CD4-positive, alpha-beta T cell treated with Interleukin-17A for 4 hours (primary cell): Measurements from ENCODE around the gene METTL3.

Experiments used
- DNase-seq: peaks from one replicate; pipeline ENCODE4 v3.0.0-alpha.2; 2020; ENCODE audit warnings: mixed read lengths

The METTL3 gene

DNA sequence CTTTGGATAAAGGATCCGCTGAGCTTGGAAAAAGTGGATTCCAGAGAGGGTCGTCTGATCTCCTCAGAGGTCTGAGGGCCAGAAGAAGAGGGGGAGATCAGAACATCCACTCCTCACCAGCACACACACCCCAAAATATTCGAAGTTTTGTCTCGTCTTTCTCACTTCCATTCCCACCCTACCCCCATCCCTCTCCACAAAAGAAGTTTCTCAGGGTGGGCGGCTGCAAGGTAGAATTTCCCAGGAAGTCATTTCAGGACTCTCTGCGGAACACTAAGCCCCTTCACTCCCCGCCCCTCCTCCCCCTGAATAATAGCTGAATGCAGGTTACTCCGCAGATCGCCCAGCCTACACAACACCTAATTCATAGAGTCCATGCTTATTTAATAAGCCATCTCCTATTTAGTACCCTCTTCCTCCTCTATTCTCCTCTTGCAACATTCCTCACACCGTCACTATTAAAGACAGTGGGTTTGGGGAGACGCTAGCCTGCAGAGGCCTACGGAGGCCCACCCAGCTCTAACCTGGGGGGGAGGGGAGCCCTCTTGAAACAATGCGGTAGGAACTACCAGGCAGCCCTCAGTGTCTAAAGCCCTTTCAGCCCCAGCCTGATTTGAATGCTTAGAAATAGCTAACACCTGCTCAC lies 15.7 kb upstream of the METTL3 start:
- no peak for DNase-seq

DNA sequence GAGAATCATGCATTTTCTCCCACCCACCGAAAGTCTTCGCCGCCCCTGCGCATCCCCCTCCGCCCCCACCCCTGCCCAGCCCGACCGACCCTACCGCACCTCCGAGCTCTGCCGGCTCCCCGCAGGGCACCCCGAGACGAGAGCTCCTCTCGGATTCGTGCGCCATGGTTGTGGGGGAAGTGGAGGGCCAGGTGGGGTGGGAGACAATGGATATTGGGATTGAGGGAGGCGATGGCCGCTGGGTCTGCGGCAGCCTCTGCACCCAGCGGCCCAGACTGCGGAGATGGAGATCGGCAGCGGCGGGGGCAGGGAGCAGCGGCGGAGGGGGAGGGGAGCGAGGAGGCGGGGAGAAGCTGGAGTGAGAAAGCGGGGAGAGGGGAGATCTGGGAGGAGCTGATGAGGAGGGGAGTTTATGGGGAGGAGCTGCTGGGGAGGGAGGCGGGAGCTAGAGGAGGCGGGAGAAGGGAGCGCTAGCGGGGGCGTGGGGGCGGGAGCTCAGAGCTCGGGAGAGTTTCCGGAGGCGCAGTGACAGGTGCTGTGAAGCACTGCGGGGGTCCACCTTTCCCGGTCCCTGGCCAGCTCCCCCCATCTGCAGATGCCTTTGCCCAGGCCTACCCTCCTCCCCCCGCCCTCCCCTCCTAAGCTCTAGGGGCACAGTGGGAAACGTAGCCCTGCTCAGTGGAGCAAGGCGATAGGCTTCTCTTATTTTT lies 15.0 kb upstream of the METTL3 start, which contains the start of gene SALL2:
TSS of gene SALL2 (minus strand) at position 385 of the 710 bp plus-strand sequence. CDS start at position 166, 219 bp downstream.
- peak; percentile 87 for DNase-seq

DNA sequence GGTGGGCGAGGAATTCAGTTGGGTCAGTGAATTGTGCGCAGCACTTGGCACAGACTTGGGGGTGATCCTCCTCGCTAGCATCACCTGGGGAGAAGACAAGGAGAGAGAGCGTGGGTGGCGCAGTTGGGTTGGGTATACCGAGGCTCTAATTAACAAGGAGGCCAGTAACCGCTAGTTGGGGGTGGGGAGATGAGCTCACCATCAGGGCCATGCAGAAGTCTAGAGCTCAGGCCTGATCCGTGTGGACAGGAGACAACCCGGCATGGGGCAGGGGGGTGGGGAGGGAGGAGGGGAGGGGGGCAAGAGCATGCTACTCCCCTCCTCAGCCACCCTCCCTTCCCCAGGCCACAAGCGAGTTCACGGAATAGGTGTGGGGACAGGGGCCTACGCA lies 14.4 kb upstream of the METTL3 start:
- peak; percentile 16 for DNase-seq

DNA sequence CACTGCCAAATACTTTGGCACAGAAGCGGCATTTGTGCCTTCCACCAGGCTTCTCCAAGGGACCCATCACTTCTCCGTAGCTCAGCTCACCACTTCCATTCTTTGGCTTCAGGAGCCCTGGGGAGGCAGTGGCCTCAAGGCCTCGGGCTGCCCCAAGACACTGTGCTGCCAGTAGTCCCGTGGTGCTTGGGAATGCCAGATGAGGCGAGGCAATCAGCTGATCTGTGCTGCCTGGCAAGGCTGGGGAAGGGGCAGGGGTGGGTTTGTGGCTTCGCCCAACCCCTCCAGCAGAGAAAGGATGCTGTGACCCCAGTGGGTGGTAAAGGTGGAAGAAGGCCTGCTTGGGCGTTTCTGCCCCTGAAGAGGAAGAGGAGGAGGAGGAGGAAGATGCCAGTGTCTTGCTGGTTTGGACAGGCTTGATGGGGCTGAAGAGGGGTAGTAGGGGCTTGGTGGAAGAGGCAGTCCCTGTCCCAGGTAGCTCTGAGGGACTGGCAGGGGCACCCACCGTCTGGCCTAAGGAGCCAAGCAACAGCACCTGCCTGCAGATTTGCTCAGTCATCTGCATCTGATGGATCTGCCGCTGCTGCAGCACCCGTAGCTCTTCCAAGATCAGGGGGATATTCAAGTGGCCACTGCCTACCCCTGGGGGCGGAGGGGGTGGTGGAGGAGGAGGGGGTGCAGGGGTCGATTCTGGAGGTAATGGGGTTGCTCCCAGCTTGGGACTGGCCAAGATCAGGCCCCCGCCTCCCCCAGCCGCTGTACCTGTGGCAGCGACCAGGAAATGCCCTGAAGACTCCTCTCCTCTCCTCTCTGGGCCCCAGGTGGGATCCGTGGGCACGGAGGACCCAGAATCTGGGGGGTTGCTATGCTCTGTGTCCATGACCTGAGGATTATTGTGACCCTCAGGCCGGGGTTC lies 13.7 kb upstream of the METTL3 start:
- no peak for DNase-seq

DNA sequence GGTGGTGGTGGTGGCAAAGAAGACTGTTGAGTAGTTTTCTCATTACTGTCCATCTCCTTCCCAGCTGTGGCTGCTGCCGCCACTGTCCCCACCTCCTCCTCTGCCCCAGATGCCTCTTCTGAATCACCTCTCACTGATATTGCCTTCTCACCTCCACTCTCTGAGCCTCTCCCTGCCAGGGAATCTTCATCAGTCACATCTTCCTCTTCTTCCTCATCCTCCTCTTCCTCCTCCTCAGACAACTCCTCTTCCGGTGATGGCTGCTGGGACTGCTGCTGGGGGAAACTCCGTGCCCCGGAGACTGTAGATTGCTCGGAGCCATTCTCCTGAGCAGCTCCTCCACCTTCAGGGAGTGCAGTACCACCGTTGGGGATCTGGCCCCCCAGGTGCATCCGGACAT lies 12.1 kb upstream of the METTL3 start:
- no peak for DNase-seq

DNA sequence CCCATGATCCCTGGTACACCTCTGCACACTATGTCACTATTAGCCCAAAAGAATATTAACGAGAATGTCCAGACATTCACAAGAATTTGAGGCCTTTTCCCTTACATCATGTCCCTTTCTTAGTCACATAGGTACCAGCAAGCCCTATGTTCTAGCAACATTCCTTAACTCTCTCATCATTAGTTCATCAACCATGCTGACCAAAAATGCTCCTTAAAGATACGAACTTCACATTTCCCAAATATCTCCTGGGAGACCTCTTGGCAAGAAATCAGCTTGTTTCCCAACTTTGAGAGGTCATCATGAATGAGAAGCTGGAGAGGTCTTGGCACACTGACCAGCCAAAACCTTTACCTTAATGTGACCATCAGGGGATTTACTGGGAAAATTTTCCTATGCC lies 10.4 kb upstream of the METTL3 start:
- DNase-seq = no peak

DNA sequence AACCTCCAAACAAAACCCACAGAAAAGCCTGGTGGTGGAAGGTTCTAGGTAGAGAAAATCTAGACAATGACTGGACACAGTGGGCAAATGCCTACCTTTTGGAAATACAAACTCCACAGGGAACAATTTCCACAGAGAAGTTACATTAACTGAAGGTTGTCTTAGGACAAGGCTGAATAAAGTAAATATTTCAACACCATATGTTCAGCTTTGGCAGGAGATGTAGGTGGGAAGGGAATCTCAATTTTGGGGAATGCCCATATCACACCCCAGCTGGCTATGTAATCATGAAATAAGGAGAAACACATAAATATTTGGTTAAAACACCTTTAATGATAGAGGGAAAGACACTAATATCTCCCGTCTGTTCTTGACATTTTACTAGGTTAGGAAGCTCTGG lies 9.6 kb upstream of the METTL3 start:
- DNase-seq = no peak

DNA sequence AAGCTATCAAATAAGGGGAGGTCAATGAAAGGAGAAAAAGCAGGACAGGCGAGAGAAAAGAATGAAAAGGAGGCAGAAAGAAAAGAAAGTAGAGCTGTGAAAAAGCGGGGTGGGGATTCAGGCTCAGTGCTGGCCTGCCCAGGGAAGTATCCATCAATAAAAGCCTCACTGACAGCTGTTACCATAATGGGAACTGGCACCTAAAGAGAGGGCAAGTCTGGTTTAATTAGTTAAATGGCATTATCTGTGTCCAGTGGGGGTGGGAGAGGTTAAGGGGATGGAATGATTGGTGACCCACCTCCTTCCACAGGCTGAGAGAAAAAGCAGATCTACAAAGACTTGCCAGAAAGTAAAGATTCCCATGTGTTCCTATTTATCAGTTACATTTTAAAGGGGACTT lies 7.6 kb upstream of the METTL3 start:
- no peak for DNase-seq

DNA sequence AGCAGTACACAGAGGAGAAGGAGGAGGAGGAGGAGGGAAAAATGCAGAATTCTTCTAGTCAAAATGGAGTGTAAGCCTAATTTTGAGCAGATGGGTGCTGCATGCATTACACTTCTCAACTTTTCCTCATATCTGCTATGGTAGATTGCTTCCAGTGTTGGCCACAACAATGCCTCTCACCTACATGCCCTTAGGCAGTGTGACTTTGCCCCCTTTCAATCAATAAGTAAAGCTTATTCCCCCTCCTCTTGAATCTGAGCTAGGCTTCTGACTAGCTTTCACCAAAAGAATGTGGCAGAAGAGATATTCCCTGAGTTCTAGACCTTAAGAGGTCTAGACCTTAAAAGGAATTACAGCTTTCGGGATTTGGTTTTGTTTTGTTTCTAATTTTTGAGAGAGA lies 3.2 kb upstream of the METTL3 start:
- no peak for DNase-seq

DNA sequence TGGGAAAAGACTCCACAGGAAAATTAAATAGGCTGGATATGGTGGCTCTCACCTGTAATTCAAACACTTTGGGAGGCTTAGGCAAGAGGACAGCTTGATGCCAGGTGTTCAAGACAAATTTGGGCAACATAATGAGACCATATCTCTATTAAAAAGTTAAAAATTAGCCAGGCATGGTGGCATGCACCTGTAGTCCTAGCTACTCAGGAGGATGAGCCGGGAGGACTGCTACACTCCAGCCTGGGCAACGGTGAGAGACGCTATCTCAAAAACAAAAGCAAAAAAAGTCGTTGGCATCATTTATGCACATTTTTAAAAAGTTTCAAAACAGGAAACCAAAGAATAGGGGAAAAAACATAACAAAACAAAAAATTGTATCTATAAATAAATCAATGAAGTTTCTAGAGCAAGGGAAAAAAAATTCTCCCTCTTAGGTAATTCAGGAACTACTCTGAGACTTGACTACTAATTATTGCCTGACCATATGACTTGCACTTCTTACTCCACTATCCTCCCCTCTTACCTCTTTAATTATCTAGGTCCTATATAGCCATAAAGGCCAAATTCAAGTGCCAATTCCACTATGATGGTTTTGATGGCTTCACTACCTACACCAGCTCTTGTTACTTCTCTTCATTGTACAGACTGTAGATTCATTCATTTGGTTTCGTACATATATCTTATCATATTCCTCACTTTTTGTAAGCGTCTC lies 1.6 kb downstream of the METTL3 start:
- DNase-seq = no peak

DNA sequence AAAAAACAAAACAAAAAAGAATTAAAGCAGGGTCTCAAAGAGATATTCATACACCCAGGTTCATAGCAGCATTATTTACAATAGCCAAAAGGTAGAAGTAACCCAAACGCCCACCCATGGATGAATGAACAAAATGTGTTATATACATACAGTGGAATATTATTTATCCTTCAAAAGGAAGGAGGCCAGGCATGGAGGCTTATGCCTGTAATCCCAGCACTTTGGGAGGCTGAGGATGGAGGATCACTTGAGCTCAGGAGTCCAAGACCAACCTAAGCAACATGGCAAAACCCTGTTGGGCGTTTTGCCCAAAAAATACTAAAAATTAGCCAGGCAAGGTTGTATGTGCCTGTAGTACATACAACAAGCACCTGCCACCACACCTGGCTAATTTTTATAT lies 4.6 kb downstream of the METTL3 start:
- no peak for DNase-seq

DNA sequence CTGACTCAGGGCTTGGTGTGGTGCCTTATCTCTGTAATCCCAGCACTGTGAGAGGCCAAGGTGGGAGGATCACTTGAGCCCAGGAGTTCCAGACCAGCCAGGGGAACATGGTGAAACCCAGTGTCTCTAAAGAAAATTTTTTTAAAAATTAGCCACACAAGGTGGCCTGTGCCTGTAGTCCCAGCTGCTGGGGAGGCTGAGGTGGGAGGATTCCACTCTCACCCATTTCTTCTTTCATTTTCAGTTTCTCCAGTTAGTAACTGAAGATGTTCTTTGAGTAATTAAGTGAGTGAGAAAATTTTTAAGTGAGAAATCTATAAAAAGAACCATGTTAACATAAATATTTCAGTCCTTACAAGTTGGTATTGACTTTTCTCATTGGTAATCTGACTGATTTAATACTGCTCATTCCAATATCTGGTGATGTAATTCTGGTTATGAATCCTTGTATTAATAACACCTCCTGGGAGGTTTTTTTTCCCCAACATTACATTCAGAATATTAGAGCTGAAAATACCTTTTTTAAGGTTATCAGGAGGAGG lies 6.1 kb downstream of the METTL3 start:
- DNase-seq = no peak

DNA sequence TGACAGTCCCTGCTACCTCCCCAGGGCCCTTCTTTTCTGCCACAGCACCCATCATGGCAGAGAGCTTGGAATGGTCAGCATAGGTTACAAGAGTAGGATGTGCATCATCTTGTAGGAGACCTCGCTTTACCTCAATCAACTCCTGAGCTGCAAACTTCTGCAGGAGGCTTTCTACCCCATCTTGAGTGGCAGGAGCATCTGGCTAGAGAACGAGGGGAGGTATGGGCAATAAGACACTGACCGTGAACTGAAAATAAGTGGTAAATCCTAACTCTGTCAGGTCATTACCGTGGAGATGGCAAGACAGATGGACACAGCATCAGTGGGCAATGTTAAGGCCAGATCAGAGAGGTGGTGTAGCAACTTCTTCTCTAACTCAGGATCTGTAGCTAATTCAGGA lies 7.8 kb downstream of the METTL3 start:
- no peak for DNase-seq

DNA sequence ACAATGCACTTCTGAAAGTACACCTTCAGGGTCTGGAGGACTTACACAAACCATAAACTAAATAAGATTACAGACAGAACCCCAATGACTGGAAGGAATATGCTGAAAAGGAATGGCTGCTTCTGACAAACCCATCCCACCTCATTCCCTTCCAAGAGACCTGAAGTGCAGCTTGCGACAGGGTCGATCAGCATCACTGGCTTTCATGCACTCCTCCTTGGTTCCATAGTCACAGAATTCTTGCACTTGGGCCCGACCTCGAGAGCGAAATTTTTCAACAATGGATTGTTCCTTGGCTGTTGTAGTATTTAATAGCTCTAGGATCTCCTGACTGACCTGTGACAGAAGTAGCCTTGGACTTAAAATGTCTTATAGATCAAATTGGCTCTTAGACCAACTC lies 9.6 kb downstream of the METTL3 start:
- DNase-seq = no peak

DNA sequence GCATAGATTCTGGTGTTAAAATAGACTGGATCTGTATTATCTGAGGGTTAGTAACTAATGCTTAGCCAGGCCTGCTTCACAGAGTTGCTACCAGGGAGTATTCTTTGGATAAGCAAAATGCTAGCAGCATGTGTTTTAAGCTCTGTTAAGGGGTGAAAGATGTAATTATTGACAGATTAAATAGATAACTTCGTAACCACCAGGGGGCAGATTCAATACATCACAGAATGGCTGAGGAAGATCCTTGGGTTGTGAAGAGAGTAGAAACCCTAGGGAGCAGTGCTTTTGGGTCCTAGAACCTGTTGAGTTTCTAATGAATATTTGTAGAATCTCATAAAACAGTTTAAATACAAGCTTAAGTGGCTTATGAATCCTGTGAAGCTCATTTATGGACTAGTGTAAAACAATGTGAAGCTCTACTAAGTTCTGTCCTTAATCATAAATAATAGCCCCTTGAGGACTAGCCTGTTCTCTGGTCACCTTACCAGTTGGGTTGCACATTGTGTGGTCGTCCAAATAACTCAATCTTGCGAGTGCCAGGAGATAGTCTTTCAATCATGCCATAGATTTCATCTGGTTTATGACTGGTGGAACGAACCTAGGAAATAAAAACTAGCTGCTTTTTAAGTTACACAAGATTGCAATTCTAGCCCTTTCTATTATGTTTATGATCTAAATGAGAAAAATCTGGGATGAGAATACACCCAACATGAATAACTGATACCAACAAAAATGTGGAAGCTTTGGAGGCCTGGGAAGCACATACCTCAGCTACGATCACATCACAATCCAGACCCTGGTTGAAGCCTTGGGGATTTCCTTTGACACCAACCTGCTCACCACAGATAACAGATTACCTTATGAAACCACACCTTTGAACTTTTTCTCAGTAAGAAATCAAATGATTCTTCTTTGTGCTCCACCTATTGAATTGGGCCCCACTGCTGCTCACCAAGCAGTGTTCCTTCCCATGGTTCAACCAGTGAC lies 12.3 kb downstream of the METTL3 start:
- DNase-seq = peak; percentile 52

DNA sequence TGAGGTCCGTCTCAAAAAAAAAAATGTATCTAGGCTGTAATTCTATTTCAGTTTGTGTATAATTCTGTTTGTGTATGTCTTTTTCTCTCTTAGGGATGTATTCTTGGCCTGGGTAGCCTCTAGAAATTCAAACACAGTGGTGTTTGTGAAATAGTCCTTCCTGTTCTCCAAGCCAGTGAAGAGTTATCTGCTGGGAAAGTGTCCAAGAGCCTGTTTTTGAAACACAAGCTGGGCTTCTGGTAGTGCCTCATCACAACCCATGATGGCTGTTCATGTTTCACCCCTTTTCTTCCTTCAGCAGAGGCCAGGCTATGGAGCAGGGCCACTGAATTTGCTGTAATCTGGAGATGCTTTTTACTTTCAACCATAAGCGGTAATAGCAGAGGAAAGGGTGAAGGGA lies 14.7 kb downstream of the METTL3 start:
- DNase-seq = no peak

DNA sequence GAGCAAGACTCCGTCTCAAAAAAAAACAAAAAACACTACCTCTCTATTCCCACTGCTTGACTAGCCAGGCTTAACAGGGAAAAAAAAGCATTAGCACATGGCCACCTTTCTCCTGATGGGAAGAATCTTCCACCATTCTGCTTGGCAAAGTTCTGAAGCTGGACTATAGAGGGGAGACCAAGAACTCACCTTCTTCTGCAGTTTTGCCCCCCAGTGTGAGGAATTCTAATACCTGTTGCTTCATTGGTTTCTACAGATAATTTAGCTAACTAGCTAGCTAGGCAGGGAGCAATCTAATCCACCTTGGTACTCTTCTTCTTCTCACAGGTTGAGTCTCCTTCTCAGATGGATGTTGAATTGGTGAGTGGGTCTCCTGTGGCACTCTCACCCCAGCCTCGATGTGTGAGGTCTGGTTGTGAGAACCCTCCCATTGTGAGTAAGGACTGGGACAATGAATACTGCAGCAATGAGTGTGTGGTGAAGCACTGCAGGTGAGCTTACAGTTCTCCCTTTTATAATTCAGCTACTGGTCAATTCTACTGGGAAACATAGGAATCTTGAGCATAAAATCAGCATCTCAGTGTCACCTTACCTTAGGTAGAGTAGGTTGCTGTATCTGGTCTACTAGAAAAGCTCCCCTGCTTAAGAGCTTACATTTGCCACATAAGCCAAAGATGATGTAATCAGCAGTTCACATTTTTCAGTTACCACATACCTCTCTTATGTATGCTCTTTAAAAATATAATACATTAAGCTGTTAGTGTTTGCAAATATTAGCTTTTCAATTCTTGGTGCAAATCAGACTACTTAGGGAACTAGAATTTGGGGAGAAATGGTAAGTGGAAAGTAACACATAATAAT lies 16.0 kb downstream of the METTL3 start:
- no peak for DNase-seq

DNA sequence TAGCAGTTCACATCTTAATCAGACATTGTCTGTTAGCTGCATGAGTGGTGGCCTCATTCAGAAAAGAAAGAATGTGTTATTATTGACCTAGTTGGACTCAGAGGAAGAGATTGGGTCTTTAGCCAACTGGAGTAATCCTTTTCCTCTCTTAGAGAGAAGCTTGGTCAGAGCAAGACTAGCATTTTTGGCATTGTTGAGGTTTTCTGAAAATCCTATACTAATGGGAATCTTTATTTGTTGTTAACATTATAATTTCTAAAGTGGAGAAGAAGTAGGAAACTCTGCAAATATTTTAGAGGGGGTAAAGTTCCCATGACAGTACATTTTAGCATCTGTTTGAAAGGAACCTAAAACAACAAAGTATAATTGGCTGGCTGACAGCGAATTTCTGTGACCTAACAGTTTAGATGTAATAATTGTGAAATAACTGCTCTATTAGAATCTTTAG lies 24.5 kb downstream of the METTL3 start:
- DNase-seq = no peak

DNA sequence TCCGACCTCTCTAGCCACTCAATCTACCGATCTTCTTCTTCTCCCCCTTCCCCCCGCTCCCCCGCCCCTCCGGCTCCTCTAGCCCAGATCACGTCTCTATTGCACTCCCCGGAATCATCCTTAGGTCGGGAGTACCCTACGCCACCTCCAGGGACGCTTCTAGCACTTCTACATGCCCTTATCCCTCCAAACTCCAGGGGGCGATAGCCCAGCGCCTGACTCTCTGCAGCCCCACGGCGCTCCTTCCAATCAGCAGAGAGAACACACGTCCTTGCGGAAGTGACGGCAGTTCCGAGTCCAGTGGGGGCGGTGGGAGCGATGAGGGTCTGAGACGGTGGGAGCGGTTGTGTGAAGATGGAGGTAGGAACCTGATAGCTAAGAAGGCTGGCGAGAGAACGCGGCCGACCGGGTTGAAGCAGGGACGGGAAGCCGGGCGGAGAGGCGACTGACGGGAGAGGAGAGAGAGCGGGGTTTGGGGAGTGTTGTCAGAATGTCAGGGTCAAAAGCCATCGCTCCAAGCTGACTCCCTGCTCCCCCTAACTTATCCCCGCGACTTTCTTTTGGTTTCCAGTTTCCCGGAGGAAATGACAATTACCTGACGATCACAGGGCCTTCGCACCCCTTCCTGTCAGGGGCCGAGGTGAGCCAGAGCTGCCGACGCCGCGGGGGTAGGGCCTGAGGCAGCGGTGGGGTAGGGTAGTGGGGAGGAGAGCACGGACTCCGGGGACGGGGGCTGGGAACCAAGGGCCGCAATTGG lies 34.0 kb downstream of the METTL3 start, which contains the start of the genes RAB2B and TOX4:
TSS of gene RAB2B (minus strand) at position 35 of the 757 bp plus-strand sequence. CDS start 87 bp downstream, outside the sequence.
TSS of gene TOX4 (plus strand) at position 271 of the 757 bp plus-strand sequence. CDS start at position 355, 84 bp downstream.
- peak; percentile 93 for DNase-seq
